ENCODE measurements around the gene MECP2.

DNA sequence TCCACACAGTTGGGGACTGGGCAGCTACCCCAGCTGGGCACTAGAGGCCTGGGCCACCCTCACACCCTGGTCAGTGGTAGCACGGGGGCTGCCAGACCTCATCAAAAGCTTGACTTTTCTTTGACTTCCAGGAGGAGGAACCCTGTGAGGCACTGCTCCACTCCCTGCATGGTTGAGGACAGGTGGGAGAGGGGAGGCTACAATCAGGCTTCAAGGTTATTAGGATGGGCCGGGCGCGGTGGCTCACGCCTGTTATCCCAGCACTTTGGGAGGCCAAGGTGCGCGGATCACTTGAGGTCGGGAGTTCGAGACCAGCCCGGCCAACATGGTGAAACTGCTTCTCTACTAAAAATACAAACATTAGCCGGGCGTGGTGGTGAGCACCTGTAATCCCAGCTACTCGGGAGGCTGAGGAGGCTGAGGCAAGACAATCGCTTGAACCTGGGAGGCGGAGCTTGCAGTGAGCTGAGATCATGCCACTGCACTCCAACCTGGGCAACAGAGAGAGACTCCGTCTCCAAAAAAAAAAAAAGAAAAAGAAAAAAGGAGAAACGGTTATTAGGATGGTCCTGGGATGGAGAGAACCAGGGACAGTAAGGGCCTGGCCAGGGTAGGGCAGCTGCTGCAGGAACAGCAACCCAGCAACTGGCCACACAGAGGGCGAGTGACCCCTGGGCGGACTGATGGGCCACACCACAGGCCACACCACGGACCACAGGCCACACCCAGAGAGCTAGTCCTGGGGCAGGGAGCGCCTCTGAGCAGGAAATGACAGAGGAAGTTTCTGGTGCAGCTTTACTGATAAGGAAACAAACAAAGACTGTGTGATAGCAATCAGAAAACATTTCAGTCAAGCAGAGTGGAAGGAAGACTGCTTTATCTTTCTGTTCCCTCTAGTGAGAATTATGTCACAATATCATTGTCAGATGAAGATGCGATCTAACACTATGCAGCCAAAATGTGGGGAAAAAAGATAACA, 26.0 kb upstream of the MECP2 start:
- TF ChIP-seq, protein P1, sequence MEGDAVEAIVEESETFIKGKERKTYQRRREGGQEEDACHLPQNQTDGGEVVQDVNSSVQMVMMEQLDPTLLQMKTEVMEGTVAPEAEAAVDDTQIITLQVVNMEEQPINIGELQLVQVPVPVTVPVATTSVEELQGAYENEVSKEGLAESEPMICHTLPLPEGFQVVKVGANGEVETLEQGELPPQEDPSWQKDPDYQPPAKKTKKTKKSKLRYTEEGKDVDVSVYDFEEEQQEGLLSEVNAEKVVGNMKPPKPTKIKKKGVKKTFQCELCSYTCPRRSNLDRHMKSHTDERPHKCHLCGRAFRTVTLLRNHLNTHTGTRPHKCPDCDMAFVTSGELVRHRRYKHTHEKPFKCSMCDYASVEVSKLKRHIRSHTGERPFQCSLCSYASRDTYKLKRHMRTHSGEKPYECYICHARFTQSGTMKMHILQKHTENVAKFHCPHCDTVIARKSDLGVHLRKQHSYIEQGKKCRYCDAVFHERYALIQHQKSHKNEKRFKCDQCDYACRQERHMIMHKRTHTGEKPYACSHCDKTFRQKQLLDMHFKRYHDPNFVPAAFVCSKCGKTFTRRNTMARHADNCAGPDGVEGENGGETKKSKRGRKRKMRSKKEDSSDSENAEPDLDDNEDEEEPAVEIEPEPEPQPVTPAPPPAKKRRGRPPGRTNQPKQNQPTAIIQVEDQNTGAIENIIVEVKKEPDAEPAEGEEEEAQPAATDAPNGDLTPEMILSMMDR (IDR thresholded peaks at IDR 0.05; ENCODE audit: low read depth, low read length): no peak
- no peak for TF ChIP-seq EZH2phosphoT487 (IDR thresholded peaks at IDR 0.05; ENCODE audit: low read depth)

Measured in OCI-LY3 (cell line).